Measurements from ENCODE around the gene LGI1. TPM values are rescaled to one million over a fixed set of nuclear protein-coding genes. Genes with fewer than 3 reads are reported as not detected.

Gene LGI1
- total and polyA plus RNA-seq, 2 of the 8 experiments (the other 6 are each of a cell fraction or from before 2014, with no cell fraction given) = 0.15 TPM; not detected in 1

GRCh38 chr10:93815304-93816096 lies 57.8 kb downstream of the LGI1 start:
- H2AFZ ChIP-seq (ENCODE audit: low read length) = no peak overlapping the region
- no peak overlapping the region for H2BK20ac ChIP-seq (ENCODE audit: low read length)
- H4K8ac ChIP-seq (ENCODE audit: extremely low read depth, insufficient read depth, low read length) = no peak overlapping the region
- H3K36me3 ChIP-seq (ENCODE audit: control insufficient read depth in 2 of 4, insufficient read depth in 4 of 4, low read length in 3 of 4) = no peaks in the 10 kb centered on the region
- H2BK120ac ChIP-seq (replicated peaks; ENCODE audit: low read depth, low read length) = no peak overlapping the region
- no peaks in the 10 kb centered on the region for H4K20me1 ChIP-seq (replicated peaks in 1 of 2; ENCODE audit: control insufficient read depth in 1 of 2, insufficient read depth in 2 of 2, low read length in 2 of 2)
- H4K5ac ChIP-seq (ENCODE audit: insufficient read length, low read depth, low read length) = no peak overlapping the region
- ChIA-PET POLR2A (ENCODE audit: partially characterized antibody) (interaction anchor here (0.9 kb wide), 1 partner anchor 70 kb away, joined by 3 read pairs; no protein-coding TSS in a partner anchor), CTCF (ENCODE audit: partially characterized antibody) (interaction anchor here (0.7 to 9.5 kb wide), 55 partner anchors 9 to 1860 kb away, joined by 3 to 287 read pairs (median 5); partner anchors contain the start of genes FRA10AC1 and LGI1)
- no peak overlapping the region for H3K23ac ChIP-seq (ENCODE audit: insufficient read length)
- no peak overlapping the region for H3K27ac ChIP-seq (ENCODE audit: low read depth, low read length)
- no peak overlapping the region for H2BK12ac ChIP-seq (ENCODE audit: low read depth, low read length)
- no peak overlapping the region for H3K4ac ChIP-seq (replicated peaks; ENCODE audit: insufficient read length, low read depth, low read length)
- no peak for DNase-seq (ENCODE audit: low read depth in 1 of 2, low spot score in 2 of 2)
- no peak overlapping the region; the same call in 1 of the 2 replicates for H2BK15ac ChIP-seq (ENCODE audit: low read length)
- H3K4me3 ChIP-seq (ENCODE audit: extremely low read depth in 1 of 4, insufficient read depth in 2 of 4, low read depth in 3 of 4, low read length in 4 of 4) = no peak overlapping the region
- H3K79me2 ChIP-seq (ENCODE audit: control insufficient read depth in 1 of 2, insufficient read depth in 2 of 2, low read length in 2 of 2) = no peaks in the 10 kb centered on the region
- H3K14ac ChIP-seq (ENCODE audit: insufficient read length) = no peak overlapping the region
- H3K18ac ChIP-seq (ENCODE audit: extremely low read depth, low read length) = no peak overlapping the region
- no peak overlapping the region for H4K91ac ChIP-seq (replicated peaks; ENCODE audit: insufficient read length, low read length)
- no peak overlapping the region for H3K9ac ChIP-seq (replicated peaks in 1 of 4; ENCODE audit: extremely low read depth in 1 of 4, low read depth in 3 of 4, low read length in 3 of 4)
- H3K23me2 ChIP-seq (ENCODE audit: low read depth, low read length) = no peaks in the 10 kb centered on the region
- no peak overlapping the region for H3K56ac ChIP-seq (replicated peaks; ENCODE audit: insufficient read length, low read depth, low read length)
- H3K79me1 ChIP-seq (ENCODE audit: low read depth, low read length) = no peaks in the 10 kb centered on the region
- peaks cover 0 to 2% (median under 1%) of the 10 kb centered on the region in 4 experiments; a peak in 2 of 7 replicates for H3K4me1 ChIP-seq (replicated peaks in 1 of 4; ENCODE audit: control insufficient read depth in 3 of 4, insufficient read depth in 4 of 4, low read length in 3 of 4)
- no peak for FAIRE-seq
- TF ChIP-seq TAF1 (IDR thresholded peaks at IDR 0.05; ENCODE audit: low read depth, low read length) (no peak), RAD21 (IDR thresholded peaks at IDR 0.05 in 1 of 2, conservative IDR thresholded peaks at IDR 0.05 in 1 of 2; ENCODE audit: low read depth in 2 of 2, low read length in 2 of 2) (peak; percentile 49 to 61), CEBPB (IDR thresholded peaks at IDR 0.05; ENCODE audit: low read depth, low read length) (no peak), CTCF (IDR thresholded peaks at IDR 0.05; ENCODE audit: control extremely low read depth in 1 of 3, insufficient read depth in 1 of 3, low read depth in 1 of 3, low read length in 3 of 3) (peak in 2 of 3 experiments; percentile 42 to 44; a peak in 3 of 4 replicates), RBBP5 (IDR thresholded peaks at IDR 0.05; ENCODE audit: borderline replicate concordance, low read depth, low read length) (no peak), ASH2L (IDR thresholded peaks at IDR 0.05; ENCODE audit: low read length) (no peak)
- no peak overlapping the region for H2AK5ac ChIP-seq (ENCODE audit: low read depth, low read length)
- H3K9me3 ChIP-seq (ENCODE audit: insufficient read depth in 2 of 2, low read depth in 1 of 2, low read length in 1 of 2) = no peaks in the 10 kb centered on the region
- 57% methylated on average over 10 of the region's 10 CpGs; no CpG with 5 or more reads in 1 of the 2 experiments for WGBS, 2 experiments (ENCODE audit: extremely low coverage in 1 of 2, insufficient coverage in 1 of 2, insufficient read length in 1 of 2, insufficient replicate concordance in 2 of 2, low coverage in 1 of 2, low lambda C conversion rate in 2 of 2, missing lambda C conversion rate in 1 of 2)
- H3K4me2 ChIP-seq (ENCODE audit: insufficient read depth in 1 of 2, low read depth in 2 of 2, low read length in 2 of 2) = no peak overlapping the region
- no peaks in the 10 kb centered on the region for H3K27me3 ChIP-seq (replicated peaks in 1 of 4; ENCODE audit: control insufficient read depth in 3 of 4, extremely low read depth in 1 of 4, insufficient read depth in 3 of 4, low read length in 3 of 4)
- H2BK5ac ChIP-seq (ENCODE audit: low read depth, low read length) = no peak overlapping the region
